GM19455 (cell line): Measurements from ENCODE around the gene CPVL.
"Not testable (repeated sequence)": the region's sequence is repeated elsewhere in the genome, so short reads cannot be mapped to it uniquely, and the experiment has no call there.

Experiments used
- ATAC-seq: cut with Tn5 transposase; IDR thresholded peaks from one replicate; pipeline ENCODE4 v1.9.1; 2021; ENCODE audit not compliant: unreplicated experiment

CPVL gene

GRCh38 chr7:29122081-29122480 lies 24.3 kb downstream of the CPVL start:
- ATAC-seq, result no peak

GRCh38 chr7:29120955-29121354 lies 25.4 kb downstream of the CPVL start:
- ATAC-seq, result no peak

GRCh38 chr7:29119538-29119937 lies 26.8 kb downstream of the CPVL start:
- ATAC-seq, result no peak

GRCh38 chr7:29116361-29117200 lies 29.8 kb downstream of the CPVL start:
- ATAC-seq, result no peak

GRCh38 chr7:29115753-29116152 lies 30.6 kb downstream of the CPVL start:
- no peak for ATAC-seq

GRCh38 chr7:29115130-29115687 lies 31.1 kb downstream of the CPVL start:
- ATAC-seq, result no peak

GRCh38 chr7:29114266-29114665 lies 32.1 kb downstream of the CPVL start:
- not testable (repeated sequence) for ATAC-seq

GRCh38 chr7:29113384-29114102 lies 32.8 kb downstream of the CPVL start:
- no peak for ATAC-seq

GRCh38 chr7:29112721-29113120 lies 33.6 kb downstream of the CPVL start:
- ATAC-seq, result no peak

- no peak for ATAC-seq
These were observed 36.4 kb downstream of the CPVL start for GRCh38 chr7:29109899-29110298.

GRCh38 chr7:29109358-29109757 lies 37.0 kb downstream of the CPVL start:
- no peak for ATAC-seq

- no peak for ATAC-seq
These were observed 39.3 kb downstream of the CPVL start for GRCh38 chr7:29107056-29107455.

GRCh38 chr7:29106669-29106988 lies 39.7 kb downstream of the CPVL start:
- ATAC-seq, result no peak

GRCh38 chr7:29105752-29106668 lies 40.3 kb downstream of the CPVL start:
- no peak for ATAC-seq

GRCh38 chr7:29105191-29105590 lies 41.1 kb downstream of the CPVL start:
- ATAC-seq, result no peak

- no peak for ATAC-seq
These were observed 43.7 kb downstream of the CPVL start for GRCh38 chr7:29102558-29103151.

GRCh38 chr7:29100924-29101323 lies 45.4 kb downstream of the CPVL start:
- ATAC-seq, result no peak

GRCh38 chr7:29099896-29100847 lies 46.2 kb downstream of the CPVL start:
- no peak for ATAC-seq

- no peak for ATAC-seq
These were observed 49.9 kb downstream of the CPVL start for GRCh38 chr7:29096446-29096730.
